A172 (cell line): ENCODE results near the gene TNRC18. TPM values are rescaled to one million over a fixed set of nuclear protein-coding genes. Genes with fewer than 3 reads are reported as not detected.
"Not testable (repeated sequence)": the region's sequence is repeated elsewhere in the genome, so short reads cannot be mapped to it uniquely, and the experiment has no call there.

Experiments used
- DNase-seq: peaks from one replicate; pipeline ENCODE4 v3.0.0-alpha.2; 2015; ENCODE audit warnings: low spot score
- total RNA-seq: library from RNA; depleted of rRNA; stranded (reverse); fragments of >200 nt; shearing (Covaris generic); gene quantifications from 2 replicates; pipeline ENCODE4 v1.2.3, GENCODE V29; 2014

TNRC18 gene
- total RNA-seq, 1 experiment from 2014 or later, result 17.4 TPM

DNA sequence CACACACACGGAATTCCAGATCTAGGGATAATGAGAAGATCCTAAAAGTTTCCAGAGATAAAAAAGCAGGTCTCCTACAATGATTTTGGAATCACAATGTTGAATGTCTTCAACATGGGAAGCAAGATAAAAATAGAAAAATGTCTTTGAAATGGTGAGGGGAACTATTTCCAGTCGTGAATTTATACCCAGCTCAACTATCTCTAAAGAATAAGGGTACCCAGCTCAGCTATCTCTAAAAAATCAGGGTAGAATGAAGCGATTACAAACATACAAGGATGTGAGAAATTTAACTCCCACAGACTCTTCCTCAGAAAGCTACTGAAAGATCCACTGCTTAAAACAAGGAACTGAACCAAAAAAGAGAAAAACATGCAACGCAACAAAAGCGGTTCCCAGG is 105.0 kb downstream of the TNRC18 start:
- DNase-seq, result not testable (repeated sequence)

GRCh38 chr7:5315761-5316160 is 107.9 kb downstream of the TNRC18 start:
- no peak for DNase-seq

- no peak for DNase-seq
Measured at GRCh38 chr7:5314864-5315263, 108.8 kb downstream of the TNRC18 start.

DNA sequence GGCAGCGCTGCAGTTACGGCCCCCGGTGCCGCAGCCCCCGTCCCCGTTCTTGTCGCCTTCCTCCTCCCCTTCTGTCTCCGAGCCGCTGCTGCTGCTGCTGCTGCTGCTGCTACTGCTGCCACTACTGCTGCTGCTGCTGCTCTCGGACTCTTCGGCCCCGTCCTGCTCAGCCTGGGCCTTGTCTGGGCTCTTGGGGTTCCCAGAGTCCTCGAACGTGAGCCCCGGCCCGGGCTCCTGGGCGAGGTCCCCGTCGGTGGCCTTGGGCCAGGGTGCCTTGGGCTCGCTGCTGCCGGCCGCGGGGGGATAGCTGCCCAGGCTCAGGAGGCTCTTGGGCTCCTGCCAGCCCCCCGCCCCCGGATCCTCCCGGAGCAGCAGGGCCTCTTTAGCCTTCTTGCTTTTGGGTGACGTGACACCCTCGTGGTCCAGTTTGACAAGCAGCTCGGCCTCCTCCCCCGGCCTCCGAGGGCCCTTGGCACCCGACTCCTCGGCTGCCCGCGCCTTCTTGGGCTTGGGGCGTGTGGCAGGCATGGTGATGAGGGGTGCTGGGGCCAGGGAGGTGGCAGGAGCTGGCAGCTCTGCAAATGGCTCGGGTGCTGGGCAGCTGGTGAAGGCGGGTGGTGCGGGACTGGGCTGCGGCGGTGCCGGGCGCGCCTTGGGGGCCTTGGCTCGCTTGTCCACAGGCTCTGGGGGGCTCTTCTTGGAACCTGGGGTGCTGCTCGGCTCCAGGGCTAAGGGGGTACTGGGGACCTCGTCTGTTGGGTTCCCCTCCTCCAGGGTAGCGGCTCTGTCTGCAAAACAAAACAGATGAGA is 110.4 kb downstream of the TNRC18 start:
- not testable (repeated sequence) for DNase-seq

GRCh38 chr7:5312276-5313070 is 111.2 kb downstream of the TNRC18 start:
- DNase-seq, result not testable (repeated sequence)

DNA sequence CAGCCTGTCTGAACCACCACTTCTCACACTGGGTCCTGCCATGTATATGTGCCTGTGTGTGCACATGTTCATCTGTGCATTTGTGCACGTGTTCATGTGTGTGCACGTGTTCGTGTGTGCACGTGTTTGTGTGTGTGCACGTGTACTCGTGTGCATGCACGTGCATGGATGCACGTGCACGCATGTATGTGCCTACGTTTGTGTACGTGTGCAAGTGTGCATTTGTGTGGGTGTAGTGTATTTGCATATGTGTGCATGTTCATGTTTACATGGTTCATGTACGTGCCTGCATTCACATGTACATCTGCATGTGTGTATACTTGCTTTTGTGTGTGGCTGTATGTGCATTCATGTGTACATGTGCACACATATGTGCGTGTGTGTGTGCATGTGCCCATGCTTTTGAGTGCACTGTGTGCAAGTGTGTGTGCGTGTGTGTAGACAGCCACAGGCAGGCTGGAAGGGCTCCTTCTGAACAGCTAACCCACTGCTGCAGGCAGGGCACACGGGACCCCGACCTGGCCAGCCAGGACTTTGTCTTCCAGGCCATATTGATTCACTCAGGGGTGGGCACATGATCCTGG is 112.7 kb downstream of the TNRC18 start:
- DNase-seq, result no peak

DNA sequence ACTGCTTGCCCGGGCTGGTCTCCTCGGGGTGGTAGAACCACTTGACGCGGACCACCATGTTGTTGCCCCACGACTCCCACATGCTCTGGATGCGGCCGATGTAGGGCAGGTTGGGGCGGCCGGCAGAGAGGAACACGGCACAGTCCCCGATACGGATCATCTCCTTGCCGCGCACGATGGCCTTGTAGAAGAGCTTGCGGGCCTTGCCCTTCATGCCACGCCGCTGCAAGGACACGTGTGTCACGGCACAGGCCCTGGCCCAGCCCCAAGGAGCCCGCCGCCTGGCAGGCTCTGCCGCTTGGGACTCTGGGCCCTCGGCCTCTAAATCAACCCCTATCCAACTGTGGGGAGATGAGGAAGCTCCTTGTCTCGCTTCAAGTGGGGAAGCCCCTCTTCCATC is 114.5 kb downstream of the TNRC18 start:
- DNase-seq, result no peak

DNA sequence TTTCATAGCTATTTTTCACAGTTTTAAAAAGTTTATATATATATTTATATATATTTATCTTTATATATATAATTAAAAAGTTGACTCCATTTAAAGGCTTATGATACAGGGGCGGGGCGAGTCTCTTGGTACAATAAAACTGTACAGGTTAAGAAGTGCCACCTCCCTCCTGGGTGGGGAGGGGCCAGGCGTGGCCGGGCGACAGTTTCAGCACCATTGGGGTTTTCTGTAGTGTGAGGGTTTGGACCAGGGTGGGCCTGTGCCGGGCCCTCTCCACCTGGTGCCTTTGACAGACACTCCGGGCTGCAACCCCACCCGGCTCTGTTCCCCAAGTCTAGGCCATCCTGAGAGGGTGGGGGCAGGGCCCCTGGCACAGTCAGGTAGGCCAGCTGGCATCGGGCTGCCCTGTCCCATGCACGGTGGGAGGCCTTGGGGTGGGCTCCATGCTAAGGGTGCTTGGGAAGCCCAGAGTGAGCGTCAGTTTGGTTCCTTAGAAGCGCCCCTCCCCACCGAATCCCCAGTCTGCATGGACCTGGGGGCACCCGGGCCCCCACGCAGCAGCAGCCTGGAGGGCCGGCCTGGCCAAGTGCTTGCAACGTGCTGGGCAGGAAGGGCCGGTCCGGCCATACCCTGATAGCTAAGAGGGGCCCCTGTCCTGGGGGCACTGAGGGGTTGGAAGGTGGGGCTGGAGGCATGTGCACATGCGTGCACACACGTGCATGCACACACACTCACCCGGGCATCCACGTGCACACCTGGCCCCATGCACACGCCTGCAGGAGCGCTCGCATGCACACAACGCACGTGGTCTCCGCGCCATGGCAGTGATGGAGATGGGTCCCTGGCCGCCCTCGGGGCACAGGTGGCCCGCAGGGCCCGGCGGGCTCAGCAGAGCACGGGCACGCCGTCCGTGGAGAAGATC is 116.2 kb downstream of the TNRC18 start:
- DNase-seq, result not testable (repeated sequence)

DNA sequence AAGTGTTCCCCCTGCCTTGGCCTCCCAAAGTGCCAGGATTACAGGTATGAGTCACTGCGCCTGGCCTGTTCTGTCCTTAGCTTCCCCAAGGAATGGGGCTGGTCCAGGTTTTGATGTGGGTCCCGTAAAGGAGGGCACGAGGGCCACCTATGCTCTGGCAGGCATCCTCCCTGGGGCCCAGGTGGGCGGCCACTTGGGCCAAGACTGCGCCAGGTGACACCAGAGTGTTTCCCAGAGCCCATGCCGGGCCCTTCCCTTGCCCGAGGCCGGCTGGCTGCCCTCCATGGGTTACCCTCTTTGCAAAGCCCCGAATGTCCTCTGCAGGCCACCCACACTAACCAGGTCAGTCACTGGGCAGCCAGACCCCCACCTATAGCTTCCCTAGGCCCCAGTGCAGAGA is 118.6 kb downstream of the TNRC18 start:
- not testable (repeated sequence) for DNase-seq

DNA sequence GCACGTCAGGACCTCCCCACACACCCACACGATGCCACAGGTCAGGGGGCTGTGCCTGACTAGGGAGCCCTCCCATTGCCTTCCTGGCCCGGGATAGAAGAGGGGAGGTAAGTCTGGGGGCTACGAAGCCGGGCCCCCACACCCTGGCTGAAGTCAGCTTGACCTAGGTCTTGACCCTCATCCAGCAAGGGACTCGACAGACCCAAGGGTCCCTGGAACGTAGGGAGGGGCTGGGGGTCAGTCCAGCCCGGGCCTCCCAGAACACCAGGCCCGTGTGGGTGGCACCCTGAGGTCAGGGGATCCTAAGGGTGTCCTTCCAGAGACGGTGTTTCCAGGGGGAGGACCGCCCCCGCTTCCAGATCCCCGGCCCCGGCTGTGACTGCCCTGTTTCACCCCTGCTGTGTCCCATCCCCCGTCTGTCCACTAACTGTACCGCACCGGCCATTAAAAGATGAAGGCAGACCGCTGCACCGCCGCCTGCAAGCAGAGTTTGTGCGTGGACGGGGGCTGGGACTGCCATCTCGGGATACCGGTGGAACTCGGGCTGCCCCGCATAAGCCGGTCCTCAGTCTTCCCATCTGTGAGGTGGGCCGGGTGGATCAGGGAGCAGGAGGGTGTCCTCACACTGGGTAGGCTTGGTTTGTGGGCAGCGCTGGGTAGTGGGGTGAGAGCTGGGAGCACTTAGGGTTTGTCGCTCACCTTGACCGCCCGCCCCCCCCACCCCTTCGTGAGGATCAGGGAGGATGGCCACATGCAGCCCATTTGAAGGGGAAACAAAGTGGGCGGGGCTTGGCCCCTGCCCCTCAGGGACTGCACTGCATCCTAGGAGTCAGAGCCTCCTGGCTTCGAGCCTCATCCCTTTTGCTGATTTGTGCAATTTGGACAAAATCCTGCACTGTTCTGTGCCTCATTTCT is 119.8 kb downstream of the TNRC18 start:
- DNase-seq, result no peak

- DNase-seq, result no peak
Measured at GRCh38 chr7:5303061-5303460, 120.6 kb downstream of the TNRC18 start.

DNA sequence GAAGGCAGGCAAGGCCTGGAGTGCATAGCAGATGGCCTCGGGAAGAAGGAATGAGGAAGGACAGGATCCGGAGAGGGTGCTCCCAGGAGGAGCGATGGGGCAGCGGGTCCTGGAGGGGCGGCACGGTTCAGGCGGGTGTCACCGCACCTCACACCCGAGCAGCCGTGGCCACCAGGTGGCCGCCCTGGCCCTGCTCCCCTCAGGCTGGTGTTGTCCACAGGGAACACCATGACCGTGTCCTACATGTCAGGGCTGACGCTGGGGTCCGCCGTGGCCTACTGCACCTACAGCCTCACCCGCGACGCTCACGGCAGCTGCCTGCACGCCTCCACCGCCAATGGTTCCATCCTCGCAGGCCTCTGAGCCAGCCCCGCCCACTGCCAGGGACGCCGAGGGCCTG is 121.1 kb downstream of the TNRC18 start:
- DNase-seq, result no peak

GRCh38 chr7:5300366-5300765 is 123.3 kb downstream of the TNRC18 start:
- no peak for DNase-seq

- DNase-seq, result no peak
Measured at GRCh38 chr7:5296611-5297226, 126.9 kb downstream of the TNRC18 start.

- DNase-seq, result no peak
Measured at GRCh38 chr7:5296015-5296610, 127.5 kb downstream of the TNRC18 start.

DNA sequence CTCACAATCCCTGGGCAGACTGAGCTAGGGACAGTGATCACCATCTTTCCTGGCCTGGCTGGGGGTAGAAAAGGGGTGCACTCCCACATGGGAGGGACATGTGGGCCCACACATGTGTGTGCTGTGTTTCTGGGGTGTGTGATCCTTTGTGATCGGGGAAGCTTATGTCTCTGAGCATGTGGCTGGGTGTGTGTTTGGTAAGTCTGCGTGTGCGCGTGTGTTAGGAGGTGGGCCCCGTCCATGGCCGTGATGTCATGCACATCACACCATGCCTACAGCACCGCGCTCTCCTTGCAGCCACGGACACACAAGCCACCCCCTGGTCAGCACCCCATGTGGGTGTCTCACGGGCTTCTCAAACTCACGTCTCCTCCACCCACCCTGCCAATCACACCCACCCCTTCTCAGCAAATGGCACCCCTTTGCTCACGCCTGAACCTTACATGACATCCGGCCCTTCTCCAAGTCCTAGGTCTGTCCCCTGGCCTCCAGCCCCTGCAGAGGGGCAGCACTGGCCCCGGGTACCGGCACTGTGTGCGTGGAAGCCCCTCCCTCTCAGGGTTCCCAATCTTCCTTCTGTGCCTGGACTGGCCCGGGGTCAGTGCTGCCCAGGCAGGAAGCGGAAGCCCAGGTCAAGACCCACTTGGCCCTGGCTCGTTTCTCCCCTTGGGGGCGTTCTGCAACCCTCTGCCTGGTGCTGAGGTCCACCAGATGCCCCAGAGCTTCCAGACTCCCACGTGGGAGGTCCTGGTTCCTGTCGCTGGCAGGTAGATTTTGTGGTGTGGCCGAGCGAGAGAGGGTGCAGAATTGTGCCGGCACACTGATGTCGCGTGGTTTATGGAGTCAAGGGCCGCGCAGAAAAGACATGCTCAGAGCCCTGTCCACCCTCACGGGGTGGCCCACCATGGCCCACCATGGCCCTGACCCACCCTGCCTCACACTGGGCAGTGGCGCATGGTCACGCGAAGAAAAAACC is 128.3 kb downstream of the TNRC18 start:
- no peak for DNase-seq

GRCh38 chr7:5294169-5294987 is 129.3 kb downstream of the TNRC18 start:
- no peak for DNase-seq
